Stimulated activated effector memory CD8-positive, alpha-beta T cell treated with anti-CD3 and anti-CD28 coated beads, Interleukin-12 subunit alpha, Interleukin-12 subunit beta, amount 100 ng/mL, for 72 hours (primary cell): ENCODE data around the gene REM1.

Source experiments
- ATAC-seq: fragments of 150-1000 bp; cut with Tn5 transposase; 2 replicates; pipeline ENCODE4 v1.10.0; 2021
- DNase-seq, 2 donors: peaks; one replicate each; pipeline ENCODE4 v3.0.0; 2021 to 2022; ENCODE audit warnings: low spot score in 2 of 2
- H3K27ac Mint-ChIP-seq: one replicate; pipeline ENCODE4 v1.8.0; 2022; ENCODE audit warnings: mild to moderate bottlenecking, mixed read lengths
- H3K36me3 Mint-ChIP-seq: one replicate; pipeline ENCODE4 v1.8.0; 2022; ENCODE audit warnings: mild to moderate bottlenecking, mixed read lengths
- H3K4me1 Mint-ChIP-seq: one replicate; pipeline ENCODE4 v1.8.0; 2022; ENCODE audit warnings: mixed read lengths
- H3K4me3 Mint-ChIP-seq: one replicate; pipeline ENCODE4 v1.8.0; 2022; ENCODE audit warnings: mild to moderate bottlenecking, mixed read lengths
- H3K9me3 Mint-ChIP-seq: one replicate; pipeline ENCODE4 v1.8.0; 2022; ENCODE audit warnings: mixed read lengths

The REM1 gene

GRCh38 chr20:31473331-31474096 lies 1.6 kb upstream of the REM1 start:
- Mint-ChIP-seq H3K27ac (no peak overlapping the region), H3K9me3 (no peaks in the 10 kb centered on the region), H3K36me3 (no peaks in the 10 kb centered on the region), H3K4me3 (no peak overlapping the region), H3K4me1 (no peaks in the 10 kb centered on the region)
- DNase-seq = no peak
- ATAC-seq = no peak

GRCh38 chr20:31474097-31474436 lies 1.0 kb upstream of the REM1 start:
- H3K4me3 Mint-ChIP-seq = no peak overlapping the region
- no peaks in the 10 kb centered on the region for H3K36me3 Mint-ChIP-seq
- DNase-seq (no peak), ATAC-seq (no peak)
- H3K9me3 Mint-ChIP-seq = no peaks in the 10 kb centered on the region
- no peaks in the 10 kb centered on the region for H3K4me1 Mint-ChIP-seq
- H3K27ac Mint-ChIP-seq = no peak overlapping the region

- no peaks in the 10 kb centered on the region for H3K36me3 Mint-ChIP-seq
- no peak for DNase-seq
- H3K4me1 Mint-ChIP-seq = no peaks in the 10 kb centered on the region
- H3K27ac Mint-ChIP-seq = no peak overlapping the region
- no peak for ATAC-seq
- no peaks in the 10 kb centered on the region for H3K9me3 Mint-ChIP-seq
- no peak overlapping the region for H3K4me3 Mint-ChIP-seq
These were observed 595 bp downstream of the REM1 start for GRCh38 chr20:31475472-31476293.

- Mint-ChIP-seq H3K27ac (no peak overlapping the region), H3K4me3 (no peak overlapping the region), H3K36me3 (no peaks in the 10 kb centered on the region), H3K4me1 (no peaks in the 10 kb centered on the region), H3K9me3 (no peaks in the 10 kb centered on the region)
- DNase-seq = no peak
- no peak for ATAC-seq
These were observed 1.2 kb downstream of the REM1 start for GRCh38 chr20:31476294-31476585.

GRCh38 chr20:31476643-31477215 lies 1.6 kb downstream of the REM1 start:
- H3K4me3 Mint-ChIP-seq = no peak overlapping the region
- no peaks in the 10 kb centered on the region for H3K4me1 Mint-ChIP-seq
- H3K27ac Mint-ChIP-seq = no peak overlapping the region
- H3K36me3 Mint-ChIP-seq = no peaks in the 10 kb centered on the region
- no peak for DNase-seq
- no peaks in the 10 kb centered on the region for H3K9me3 Mint-ChIP-seq
- ATAC-seq = no peak

- H3K4me3 Mint-ChIP-seq = no peak overlapping the region
- H3K4me1 Mint-ChIP-seq = peaks cover 10% of the 10 kb centered on the region
- DNase-seq = no peak
- H3K36me3 Mint-ChIP-seq = no peaks in the 10 kb centered on the region
- no peak overlapping the region for H3K27ac Mint-ChIP-seq
- ATAC-seq = no peak
- no peaks in the 10 kb centered on the region for H3K9me3 Mint-ChIP-seq
These were observed 8.9 kb downstream of the REM1 start for GRCh38 chr20:31484001-31484400.

- peaks cover 10% of the 10 kb centered on the region for H3K4me1 Mint-ChIP-seq
- H3K27ac Mint-ChIP-seq = peak overlapping the region; percentile 24
- no peak overlapping the region for H3K4me3 Mint-ChIP-seq
- ATAC-seq = no peak
- H3K36me3 Mint-ChIP-seq = no peaks in the 10 kb centered on the region
- DNase-seq = no peak
- no peaks in the 10 kb centered on the region for H3K9me3 Mint-ChIP-seq
These were observed 10.6 kb downstream of the REM1 start for GRCh38 chr20:31485450-31486339.

- Mint-ChIP-seq H3K4me3 (no peak overlapping the region), H3K4me1 (peaks cover 10% of the 10 kb centered on the region), H3K36me3 (no peaks in the 10 kb centered on the region), H3K27ac (peak overlapping the region; percentile 40), H3K9me3 (no peaks in the 10 kb centered on the region)
- no peak for DNase-seq
- ATAC-seq = no peak
These were observed 13.0 kb downstream of the REM1 start for GRCh38 chr20:31488115-31488514.

- Mint-ChIP-seq H3K4me1 (peaks cover 10% of the 10 kb centered on the region), H3K27ac (peak overlapping the region; percentile 40), H3K36me3 (no peaks in the 10 kb centered on the region), H3K9me3 (no peaks in the 10 kb centered on the region), H3K4me3 (no peak overlapping the region)
- no peak for DNase-seq
- no peak for ATAC-seq
These were observed 14.1 kb downstream of the REM1 start for GRCh38 chr20:31489152-31489551.

- ATAC-seq (no peak), DNase-seq (no peak)
- no peak overlapping the region for H3K4me3 Mint-ChIP-seq
- H3K9me3 Mint-ChIP-seq = no peaks in the 10 kb centered on the region
- no peak overlapping the region for H3K27ac Mint-ChIP-seq
- no peaks in the 10 kb centered on the region for H3K36me3 Mint-ChIP-seq
- peaks cover 6% of the 10 kb centered on the region for H3K4me1 Mint-ChIP-seq
These were observed 15.7 kb downstream of the REM1 start for GRCh38 chr20:31490752-31491151.

GRCh38 chr20:31494131-31494530 lies 19.0 kb downstream of the REM1 start:
- Mint-ChIP-seq H3K4me3 (no peak overlapping the region), H3K9me3 (no peaks in the 10 kb centered on the region), H3K4me1 (no peaks in the 10 kb centered on the region), H3K36me3 (no peaks in the 10 kb centered on the region), H3K27ac (no peak overlapping the region)
- no peak for ATAC-seq
- DNase-seq = no peak

GRCh38 chr20:31496761-31497295 lies 21.7 kb downstream of the REM1 start:
- ATAC-seq (no peak), DNase-seq (no peak)
- no peaks in the 10 kb centered on the region for H3K4me1 Mint-ChIP-seq
- H3K4me3 Mint-ChIP-seq = no peak overlapping the region
- H3K36me3 Mint-ChIP-seq = no peaks in the 10 kb centered on the region
- no peak overlapping the region for H3K27ac Mint-ChIP-seq
- H3K9me3 Mint-ChIP-seq = no peaks in the 10 kb centered on the region

- no peaks in the 10 kb centered on the region for H3K36me3 Mint-ChIP-seq
- H3K27ac Mint-ChIP-seq = no peak overlapping the region
- no peak for DNase-seq
- ATAC-seq = no peak
- no peaks in the 10 kb centered on the region for H3K4me1 Mint-ChIP-seq
- H3K9me3 Mint-ChIP-seq = no peaks in the 10 kb centered on the region
- no peak overlapping the region for H3K4me3 Mint-ChIP-seq
These were observed 22.9 kb downstream of the REM1 start for GRCh38 chr20:31497838-31498540.

GRCh38 chr20:31500527-31500926 lies 25.4 kb downstream of the REM1 start:
- Mint-ChIP-seq H3K4me3 (no peak overlapping the region), H3K4me1 (peaks cover 6% of the 10 kb centered on the region), H3K27ac (no peak overlapping the region), H3K9me3 (no peaks in the 10 kb centered on the region), H3K36me3 (no peaks in the 10 kb centered on the region)
- DNase-seq (no peak), ATAC-seq (no peak)
